Raji (cell line): ENCODE data around the gene MORC1.

Experiments
- POLR2A ChIP-seq: IDR thresholded peaks from 2 replicates; pipeline ENCODE4 v1.6.1; 2011; ENCODE audit warnings: low read depth, low read length, control low read depth; ENCODE audit not compliant: insufficient read depth

Gene MORC1

DNA sequence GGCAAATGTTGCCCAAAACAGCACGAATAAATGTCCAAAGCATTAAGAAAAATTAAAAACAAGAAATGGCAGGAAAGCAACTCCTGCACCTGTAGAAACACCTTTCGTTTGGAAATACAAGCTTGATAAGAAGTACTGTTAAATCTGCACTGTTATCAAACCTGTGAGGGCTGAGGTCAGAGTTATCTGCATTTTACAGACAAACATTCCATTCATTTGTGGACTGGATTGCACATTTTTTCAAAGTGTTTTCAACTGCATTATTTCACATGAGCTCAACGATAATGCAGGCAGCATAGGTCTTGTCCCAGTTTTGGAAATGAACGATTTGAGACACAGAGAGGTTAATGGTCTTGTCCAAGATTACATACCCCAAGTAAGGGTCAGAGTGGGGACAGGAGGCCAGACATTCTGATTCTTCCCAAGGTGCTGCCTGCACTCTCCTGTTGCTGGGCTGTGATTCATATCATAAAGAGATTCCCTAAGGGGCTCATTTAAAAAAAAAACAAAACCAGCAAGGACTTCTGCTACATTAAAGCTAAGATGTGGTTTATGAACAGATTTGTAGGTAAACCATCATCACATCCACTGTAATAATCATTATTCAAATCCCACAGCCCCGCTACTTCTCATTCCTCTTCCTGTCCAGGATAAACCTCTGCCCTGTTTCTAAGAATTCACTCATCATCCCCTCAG lies 177.2 kb downstream of the MORC1 start:
- no peak for TF ChIP-seq POLR2A

DNA sequence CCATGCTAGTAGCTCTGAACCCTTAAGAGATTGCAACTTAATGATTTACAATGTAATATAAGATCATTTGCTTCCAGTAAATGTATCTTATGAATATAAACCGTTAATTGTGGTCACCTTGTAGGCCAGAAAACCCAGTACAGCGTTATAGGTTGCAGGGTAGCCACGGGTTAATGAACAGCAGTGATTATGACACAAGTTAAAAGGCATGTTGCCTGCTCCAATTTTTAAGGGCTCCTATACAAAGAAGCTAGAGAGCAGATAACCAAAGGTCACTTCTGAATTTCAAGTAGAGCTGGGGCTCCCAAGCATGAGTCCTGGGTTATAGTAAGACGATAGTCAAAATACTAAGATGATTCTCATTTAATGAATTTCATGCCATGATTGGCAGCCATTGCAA lies 177.8 kb downstream of the MORC1 start:
- no peak for TF ChIP-seq POLR2A

DNA sequence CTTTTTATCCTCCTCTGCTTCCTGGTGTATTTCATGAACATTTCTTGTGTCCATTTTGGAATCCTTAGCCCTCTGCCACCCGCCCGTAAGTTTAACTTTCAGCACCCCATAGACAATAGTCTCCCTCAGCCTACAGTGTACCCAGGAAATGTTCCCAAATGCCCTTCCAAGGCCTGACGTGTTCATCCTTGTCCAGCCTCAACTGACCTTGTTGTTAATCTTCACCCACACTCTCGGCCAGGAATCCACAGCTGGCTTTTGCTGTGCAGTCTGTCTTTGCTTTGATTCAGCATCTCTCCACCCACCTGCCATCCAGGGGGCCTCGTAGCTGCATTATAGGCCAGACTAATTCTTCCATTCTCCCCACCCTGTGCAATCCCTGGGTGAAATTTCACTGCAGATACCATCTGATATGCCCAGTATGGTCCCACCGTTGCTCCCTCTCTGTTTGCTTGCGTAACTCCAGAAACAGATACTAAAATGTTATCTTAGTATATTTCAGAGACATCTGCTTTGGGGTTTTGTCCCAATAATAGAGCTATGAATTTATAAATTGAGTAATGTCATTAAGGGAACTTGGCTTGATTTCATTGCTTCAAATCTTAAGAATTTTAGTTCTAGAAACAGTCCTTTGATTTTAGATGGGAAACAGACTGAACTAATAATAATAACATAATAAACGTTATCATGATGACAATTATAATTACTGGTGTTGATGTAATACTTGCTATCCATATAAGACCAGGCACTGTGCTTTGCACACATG lies 180.8 kb downstream of the MORC1 start:
- TF ChIP-seq POLR2A: no peak

DNA sequence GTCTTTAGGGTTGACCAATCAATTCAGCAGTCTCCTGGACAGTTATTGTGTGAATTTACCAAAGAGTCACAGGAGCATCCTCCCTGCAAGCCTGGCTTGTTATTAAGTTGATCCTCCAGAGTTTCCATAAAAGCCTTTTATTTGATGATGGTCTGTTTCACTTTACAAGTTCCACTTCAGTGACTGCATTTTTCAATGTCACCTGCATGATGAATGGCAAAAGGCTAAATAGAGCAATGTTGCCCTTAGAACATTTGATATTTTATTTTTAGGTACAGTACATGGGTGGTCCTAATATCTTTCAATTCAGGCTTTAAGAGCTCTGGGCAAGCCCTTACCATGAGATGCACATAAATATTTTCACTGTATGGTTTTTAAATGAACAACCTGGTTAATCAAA lies 186.9 kb downstream of the MORC1 start:
- no peak for TF ChIP-seq POLR2A

DNA sequence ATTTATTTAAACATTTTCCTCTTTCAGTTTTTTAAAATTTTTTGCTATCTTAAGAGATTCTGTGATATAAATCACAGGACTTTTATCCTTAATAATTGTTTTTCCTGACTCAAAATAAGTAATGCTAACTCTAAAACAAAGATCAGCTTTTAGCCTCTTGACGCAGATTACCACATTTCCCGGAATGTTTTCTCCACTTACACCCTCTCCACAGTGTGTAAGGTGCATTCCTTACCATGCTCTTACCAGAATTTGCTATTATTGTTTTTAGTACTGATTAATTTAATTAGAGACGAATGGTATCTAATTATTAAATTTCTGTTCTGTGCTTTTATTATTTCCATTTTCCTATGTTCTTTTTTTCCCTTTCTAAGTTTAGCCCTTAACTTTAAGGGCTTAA lies 199.1 kb downstream of the MORC1 start:
- no peak for TF ChIP-seq POLR2A

DNA sequence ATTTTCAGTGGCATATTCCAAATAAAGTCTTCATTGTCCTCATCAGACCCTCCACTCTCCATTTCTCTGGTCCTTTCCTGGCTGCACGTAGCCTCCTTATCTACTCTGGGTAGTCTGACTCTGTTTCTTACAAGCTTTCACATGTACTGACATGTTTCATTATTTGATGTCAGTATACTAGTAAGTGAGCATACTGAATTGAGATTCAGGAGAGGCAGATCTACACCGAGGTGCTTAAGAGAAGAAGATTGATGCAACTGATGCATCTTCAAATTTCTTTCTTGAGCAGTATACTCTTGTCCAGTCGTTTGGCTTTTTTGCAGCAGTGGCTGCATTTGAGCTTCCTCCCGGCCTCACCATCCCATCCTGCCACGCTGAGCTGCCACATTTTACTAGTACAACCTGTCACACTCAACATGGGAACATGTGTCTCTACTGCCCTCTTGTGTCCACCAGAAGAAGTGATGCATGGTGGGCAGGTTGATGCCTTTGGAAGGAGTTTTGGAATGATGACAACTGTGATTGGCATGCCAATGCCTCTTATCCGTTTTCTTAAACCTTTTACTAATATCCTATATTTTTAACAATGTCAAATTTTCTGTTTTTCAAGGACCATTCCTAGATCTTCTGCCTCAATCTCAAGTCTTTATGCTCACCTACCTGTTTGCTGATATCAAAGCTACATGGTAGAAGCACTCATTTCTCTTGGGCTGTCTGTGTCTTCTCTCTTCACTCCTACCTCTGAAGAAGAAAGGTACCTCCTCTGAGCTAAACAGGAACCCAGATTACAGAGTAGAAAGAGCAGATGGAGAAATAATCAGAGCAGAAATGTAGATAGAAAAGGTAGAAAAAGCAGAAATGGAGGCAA lies 202.9 kb downstream of the MORC1 start:
- TF ChIP-seq POLR2A: no peak

DNA sequence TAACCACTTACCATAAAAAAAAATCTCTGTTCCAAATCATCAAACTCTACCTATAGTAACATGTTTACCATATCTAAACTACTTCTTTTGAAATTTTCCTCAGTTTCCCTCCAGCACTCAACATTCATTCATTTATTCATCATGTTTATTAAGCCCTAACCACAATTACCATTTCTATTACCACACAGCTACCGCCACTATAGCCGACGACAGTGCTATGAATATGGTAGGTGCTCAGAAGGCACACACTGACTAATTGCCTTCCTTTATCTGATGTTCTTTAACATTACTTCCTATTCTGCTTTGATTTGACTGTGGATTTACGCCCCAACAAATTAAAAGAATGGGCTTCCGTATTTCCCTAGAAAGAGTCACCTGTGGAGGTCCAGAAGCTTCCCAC lies 208.1 kb downstream of the MORC1 start:
- TF ChIP-seq POLR2A: no peak
